HEK293 (cell line): ENCODE measurements around the gene BTAF1.

Experiments
- BCL6B ChIP-seq: fragments of 450-650 bp; formaldehyde crosslinking; IDR thresholded peaks from 2 replicates; pipeline ENCODE4 v1.5.1; 2017; ENCODE audit warnings: missing biosample characterization, missing genetic modification characterization
- GFI1B ChIP-seq: fragments of 450-650 bp; formaldehyde crosslinking; IDR thresholded peaks from 2 replicates; pipeline ENCODE4 v1.5.1; 2016; ENCODE audit warnings: missing biosample characterization, missing genetic modification characterization
- GLIS2 ChIP-seq: fragments of 450-650 bp; formaldehyde crosslinking; IDR thresholded peaks from 2 replicates; pipeline ENCODE4 v1.5.1; 2016; ENCODE audit warnings: missing biosample characterization, missing genetic modification characterization
- IKZF3 ChIP-seq: fragments of 450-650 bp; IDR thresholded peaks from 2 replicates; pipeline ENCODE4 v1.5.0; 2018; ENCODE audit warnings: missing biosample characterization, mild to moderate bottlenecking, missing genetic modification characterization, moderate library complexity
- INSM2 ChIP-seq: fragments of 450-650 bp; formaldehyde crosslinking; IDR thresholded peaks from 2 replicates; pipeline ENCODE4 v1.5.1; 2016; ENCODE audit warnings: missing biosample characterization, missing genetic modification characterization
- PATZ1 ChIP-seq: fragments of 450-650 bp; formaldehyde crosslinking; IDR thresholded peaks from 2 replicates; pipeline ENCODE4 v1.5.1; 2016; ENCODE audit warnings: missing biosample characterization, missing genetic modification characterization
- PRDM1 ChIP-seq: fragments of 450-650 bp; formaldehyde crosslinking; IDR thresholded peaks from 2 replicates; pipeline ENCODE4; 2016; ENCODE audit warnings: missing biosample characterization, missing genetic modification characterization
- RBAK ChIP-seq: fragments of 450-650 bp; formaldehyde crosslinking; IDR thresholded peaks from 2 replicates; pipeline ENCODE4 v1.5.1; 2016; ENCODE audit warnings: missing biosample characterization, missing genetic modification characterization
- SCRT2 ChIP-seq: fragments of 450-650 bp; formaldehyde crosslinking; IDR thresholded peaks from 2 replicates; pipeline ENCODE4 v1.5.1; 2016; ENCODE audit warnings: missing biosample characterization, missing genetic modification characterization
- YY1 ChIP-seq: fragments of 450-650 bp; formaldehyde crosslinking; IDR thresholded peaks from 2 replicates; pipeline ENCODE4 v1.5.1; 2018; ENCODE audit warnings: missing biosample characterization, missing genetic modification characterization
- ZBTB21 ChIP-seq: fragments of 450-650 bp; formaldehyde crosslinking; IDR thresholded peaks from 2 replicates; pipeline ENCODE4 v1.5.1; 2017; ENCODE audit warnings: missing biosample characterization, missing genetic modification characterization
- ZBTB49 ChIP-seq: fragments of 450-650 bp; formaldehyde crosslinking; IDR thresholded peaks from 2 replicates; pipeline ENCODE4 v1.5.1; 2016; ENCODE audit warnings: missing biosample characterization, missing genetic modification characterization, low read depth
- ZIC2 ChIP-seq: fragments of 450-650 bp; formaldehyde crosslinking; IDR thresholded peaks from 2 replicates; pipeline ENCODE4 v1.5.1; 2016; ENCODE audit warnings: missing biosample characterization, missing genetic modification characterization
- ZNF114 ChIP-seq: fragments of 450-650 bp; formaldehyde crosslinking; IDR thresholded peaks from 2 replicates; pipeline ENCODE4 v1.5.0; 2017; ENCODE audit warnings: missing biosample characterization, missing genetic modification characterization
- ZNF18 ChIP-seq: fragments of 450-650 bp; formaldehyde crosslinking; IDR thresholded peaks from 2 replicates; pipeline ENCODE4 v1.5.1; 2016; ENCODE audit warnings: missing biosample characterization, missing genetic modification characterization
- ZNF391 ChIP-seq: fragments of 450-650 bp; formaldehyde crosslinking; IDR thresholded peaks from 2 replicates; pipeline ENCODE4 v1.5.1; 2016; ENCODE audit warnings: low read depth, missing biosample characterization, missing genetic modification characterization, borderline replicate concordance
- ZNF513 ChIP-seq: fragments of 450-650 bp; IDR thresholded peaks from 2 replicates; pipeline ENCODE4 v1.5.1; 2018; ENCODE audit warnings: missing biosample characterization, missing genetic modification characterization
- ZNF514 ChIP-seq: fragments of 450-650 bp; formaldehyde crosslinking; IDR thresholded peaks from 2 replicates; pipeline ENCODE4 v1.5.1; 2016; ENCODE audit warnings: missing biosample characterization, missing genetic modification characterization
- ZNF544 ChIP-seq: fragments of 450-650 bp; formaldehyde crosslinking; IDR thresholded peaks from 2 replicates; pipeline ENCODE4 v1.5.0; 2017; ENCODE audit warnings: missing biosample characterization, missing genetic modification characterization
- ZNF585B ChIP-seq: fragments of 450-650 bp; formaldehyde crosslinking; IDR thresholded peaks from 2 replicates; pipeline ENCODE4 v1.5.1; 2016; ENCODE audit warnings: missing biosample characterization, missing genetic modification characterization
- ZNF629 ChIP-seq: fragments of 450-650 bp; formaldehyde crosslinking; IDR thresholded peaks from 2 replicates; pipeline ENCODE4 v1.5.1; 2017; ENCODE audit warnings: missing biosample characterization, missing genetic modification characterization
- ZNF660 ChIP-seq: fragments of 450-650 bp; IDR thresholded peaks from 2 replicates; pipeline ENCODE4 v1.5.1; 2018; ENCODE audit warnings: missing biosample characterization, mild to moderate bottlenecking, missing genetic modification characterization
- ZNF677 ChIP-seq: fragments of 450-650 bp; IDR thresholded peaks from 2 replicates; pipeline ENCODE4 v1.5.0; 2018; ENCODE audit warnings: missing biosample characterization, mild to moderate bottlenecking, missing genetic modification characterization, moderate library complexity
- ZNF692 ChIP-seq: fragments of 450-650 bp; formaldehyde crosslinking; IDR thresholded peaks from 2 replicates; pipeline ENCODE4 v1.5.1; 2016; ENCODE audit warnings: missing biosample characterization, missing genetic modification characterization
- ZNF785 ChIP-seq: fragments of 450-650 bp; formaldehyde crosslinking; IDR thresholded peaks from 2 replicates; pipeline ENCODE4 v1.5.1; 2016; ENCODE audit warnings: missing biosample characterization, missing genetic modification characterization

BTAF1 gene

GRCh38 chr10:91923371-91924211 lies at the start of gene BTAF1 (continued):
- TF ChIP-seq RBAK (tag by site-specific recombination) (no peak), PATZ1 (tag by site-specific recombination) (no peak), ZNF660 (tag by site-specific recombination) (peak; percentile 94), SCRT2 (tag by site-specific recombination) (no peak), ZNF692 (tag by site-specific recombination) (peak; percentile 49), ZNF514 (no peak), ZBTB21 (peak; percentile 87), ZNF18 (no peak), GLIS2 (tag by site-specific recombination) (peak; percentile 27; the same call in 1 of the 2 replicates), YY1 (tag by site-specific recombination) (no peak; the same call in 1 of the 2 replicates), ZBTB49 (tag by site-specific recombination) (no peak), BCL6B (no peak), ZNF677 (tag by site-specific recombination) (no peak), PRDM1 (peak; percentile 41; the same call in 1 of the 2 replicates), GFI1B (tag by site-specific recombination) (no peak), ZIC2 (tag by site-specific recombination) (no peak), IKZF3 (tag by site-specific recombination) (no peak), ZNF513 (tag by site-specific recombination) (no peak), ZNF629 (tag by site-specific recombination) (peak; percentile 96), ZNF544 (tag by site-specific recombination) (no peak), ZNF114 (tag by site-specific recombination) (no peak), ZNF585B (tag by site-specific recombination) (no peak), INSM2 (tag by site-specific recombination) (peak; percentile 47; the same call in 1 of the 2 replicates), ZNF785 (no peak), ZNF391 (0 out of 2 replicates have a peak, but pooled peaks have one; percentile 36)
